ENCODE results near the gene RAB23.

Gene RAB23

DNA sequence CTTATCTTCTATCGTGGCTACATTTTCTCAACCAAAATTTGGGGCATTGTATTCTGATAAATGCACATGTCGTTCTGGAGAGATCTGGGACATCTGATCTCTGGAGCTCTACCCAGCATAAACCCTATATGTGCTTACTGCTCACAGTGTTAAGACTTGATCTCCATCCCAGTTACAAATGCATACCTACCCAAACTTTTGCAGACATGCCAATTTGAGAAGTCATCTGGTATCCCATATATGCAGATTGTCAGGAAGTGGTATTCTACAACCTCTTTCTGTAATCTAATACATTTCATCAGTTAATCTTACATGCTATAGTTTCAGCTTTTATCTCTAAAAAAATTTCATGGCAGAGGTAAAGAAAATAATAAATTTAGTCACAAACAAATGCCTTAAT is 38.8 kb downstream of the RAB23 start:
- no peak for DNase-seq (ENCODE audit: low read depth, low spot score)

DNA sequence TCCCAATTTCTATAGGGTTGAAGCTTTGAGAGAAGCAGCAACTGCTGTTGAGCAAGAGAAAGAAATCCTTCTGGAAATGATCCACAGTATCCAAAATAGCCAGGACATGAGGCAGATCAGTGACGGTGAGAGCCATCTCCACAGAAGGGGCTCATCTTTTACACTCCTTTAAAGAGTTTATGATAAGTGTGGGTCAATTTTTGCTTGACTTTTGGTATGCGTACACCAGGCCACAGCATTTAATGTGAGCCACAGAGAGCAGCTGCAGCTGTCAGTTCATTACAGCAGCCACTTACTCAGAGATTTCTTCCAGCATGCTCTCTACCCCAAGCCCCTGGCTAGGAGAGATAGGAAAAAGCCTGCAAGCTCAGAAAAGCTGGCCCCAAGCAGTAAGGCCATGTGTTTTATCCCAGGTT is 40.1 kb downstream of the RAB23 start:
- no peak for DNase-seq (ENCODE audit: low read depth, low spot score)

DNA sequence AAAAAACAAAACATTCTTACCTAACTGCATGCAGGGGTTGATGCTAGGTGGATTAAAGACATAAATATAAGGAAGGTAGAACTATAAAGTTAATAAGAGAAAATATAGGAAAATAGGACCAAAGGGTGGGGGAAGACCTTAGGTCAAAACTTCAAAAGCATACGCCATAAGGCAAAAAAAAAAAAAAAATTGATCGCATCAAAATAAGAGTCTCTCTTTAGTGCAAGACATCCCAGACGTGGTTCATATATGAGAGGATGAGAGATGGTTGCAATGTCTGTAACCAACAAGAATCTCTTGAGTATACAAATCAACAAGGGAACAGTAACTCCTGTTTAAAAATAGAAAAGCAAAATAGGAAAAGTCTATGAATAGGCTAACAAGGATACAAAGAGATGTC is 41.5 kb downstream of the RAB23 start:
- no peak for DNase-seq (ENCODE audit: low read depth, low spot score)

DNA sequence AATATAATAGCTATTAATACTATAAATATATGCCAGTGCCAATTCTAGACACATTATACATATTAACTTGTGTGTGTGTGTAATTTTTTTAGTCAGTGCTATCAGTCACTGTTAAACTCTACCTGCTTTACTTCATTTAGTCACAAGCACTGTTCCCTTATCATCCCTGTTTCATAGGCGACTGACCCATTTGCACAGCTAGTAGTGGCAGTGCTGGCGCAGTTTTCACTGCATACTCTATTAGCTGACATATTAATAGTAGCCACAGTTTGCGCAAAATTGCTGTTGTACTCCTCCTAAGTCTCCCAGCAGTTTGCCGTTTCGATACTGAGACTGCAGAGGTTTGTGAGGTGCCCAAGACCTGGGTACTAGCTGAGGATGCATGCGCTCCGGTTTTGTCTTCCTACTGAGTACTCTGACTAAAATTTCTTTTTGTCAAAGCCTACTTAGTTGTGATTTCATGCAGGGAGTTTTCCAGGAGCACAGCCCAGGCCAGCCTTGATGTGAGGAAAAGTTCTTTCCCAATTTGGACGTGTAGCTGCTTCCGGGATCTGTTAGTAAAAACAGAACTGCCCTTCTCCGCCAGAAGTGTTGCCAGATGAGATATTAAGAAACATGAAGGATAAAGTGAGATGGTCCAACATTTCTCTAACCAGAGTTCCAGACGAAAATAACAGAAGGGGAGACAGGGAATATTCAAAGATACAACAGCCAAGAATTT is 44.4 kb downstream of the RAB23 start:
- no peak for DNase-seq (ENCODE audit: low read depth, low spot score)

DNA sequence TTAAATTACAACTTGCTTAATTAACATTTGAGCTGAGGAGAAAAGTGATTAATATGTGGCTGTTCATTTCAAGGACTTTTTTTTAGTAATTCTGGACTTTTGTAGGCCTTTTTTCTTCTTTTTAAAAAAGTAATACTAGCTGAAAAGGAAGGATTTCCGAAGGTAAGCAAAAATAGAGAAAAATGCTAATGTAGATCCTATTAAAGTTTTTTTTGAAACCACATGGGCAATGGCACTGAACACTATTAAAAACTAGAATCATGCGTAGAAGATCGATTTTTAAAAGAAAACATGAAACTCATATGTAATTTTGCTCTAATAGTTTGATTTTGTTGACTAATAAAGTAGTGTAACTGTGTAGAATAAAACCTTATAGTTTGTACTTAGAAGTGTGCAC is 47.6 kb downstream of the RAB23 start:
- DNase-seq (ENCODE audit: low read depth, low spot score): no peak

DNA sequence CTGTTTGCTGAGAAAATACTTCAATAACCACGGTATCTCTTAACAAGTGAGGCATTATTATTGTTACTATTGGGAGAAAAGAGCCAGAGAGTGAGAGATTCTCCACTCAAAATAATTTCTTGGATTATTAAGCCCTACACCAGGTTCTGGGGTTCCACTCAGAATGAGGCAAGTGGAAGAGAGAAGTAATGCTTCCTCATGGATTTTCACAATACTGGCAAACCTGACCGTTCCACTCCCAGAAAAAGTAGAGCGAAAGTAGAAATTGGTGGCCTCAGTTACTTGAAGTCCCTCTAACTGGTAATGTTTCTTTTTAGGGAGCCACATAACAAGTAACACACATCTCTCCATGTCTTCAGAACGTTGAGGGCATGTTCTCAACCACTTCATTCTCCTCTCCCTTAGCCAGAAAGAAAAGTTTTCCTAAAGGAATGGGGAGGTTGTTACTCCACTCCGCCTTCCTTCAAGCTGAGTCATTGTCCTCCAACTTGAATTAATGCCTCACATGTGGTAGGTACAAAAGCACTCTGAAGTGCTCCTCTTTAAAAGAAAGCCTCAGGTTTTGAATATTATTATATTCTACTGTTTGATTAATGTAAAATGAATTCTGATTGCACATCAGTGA is 48.1 kb downstream of the RAB23 start:
- DNase-seq (ENCODE audit: low read depth, low spot score): peak; percentile 61

DNA sequence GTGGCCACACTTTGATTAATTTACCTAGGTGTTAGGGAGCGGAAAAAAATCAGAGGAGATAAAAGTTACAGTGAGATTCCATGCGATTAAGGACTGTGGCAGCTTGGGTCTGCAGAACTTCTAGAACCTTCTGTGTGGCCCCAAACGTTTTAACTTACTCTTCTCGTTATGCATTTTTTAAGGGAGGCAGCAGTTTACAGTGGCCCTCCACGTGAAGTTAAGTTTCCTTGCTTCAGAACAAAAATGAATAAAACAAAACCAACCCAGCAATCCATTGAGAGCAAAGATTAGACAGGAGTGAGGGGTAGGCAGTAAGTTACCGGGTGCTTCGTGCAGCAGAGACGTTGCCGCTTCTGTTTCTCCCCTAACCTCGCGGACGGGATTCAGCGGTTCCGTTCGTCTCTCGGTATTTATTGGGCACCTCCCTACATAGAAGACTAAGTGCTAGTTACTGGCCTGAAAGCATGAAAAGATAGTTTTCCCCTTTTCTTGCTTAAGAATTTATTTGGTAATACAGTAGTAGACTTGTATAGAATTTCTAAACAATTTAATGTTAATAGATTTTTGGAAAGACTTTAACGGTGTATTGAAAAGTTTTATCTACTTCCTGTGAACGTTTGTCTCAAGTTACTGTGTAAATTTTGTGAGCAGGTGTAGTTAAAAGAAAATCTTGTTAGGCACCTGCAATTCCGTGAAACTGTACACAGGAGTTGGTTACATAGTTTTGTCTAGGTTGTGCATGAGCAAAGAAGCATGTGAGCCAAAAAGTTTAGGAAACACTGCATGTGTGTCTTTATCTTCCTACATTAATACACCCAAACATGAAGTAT is 48.8 kb downstream of the RAB23 start:
- DNase-seq (ENCODE audit: low read depth, low spot score): peak; percentile 50

DNA sequence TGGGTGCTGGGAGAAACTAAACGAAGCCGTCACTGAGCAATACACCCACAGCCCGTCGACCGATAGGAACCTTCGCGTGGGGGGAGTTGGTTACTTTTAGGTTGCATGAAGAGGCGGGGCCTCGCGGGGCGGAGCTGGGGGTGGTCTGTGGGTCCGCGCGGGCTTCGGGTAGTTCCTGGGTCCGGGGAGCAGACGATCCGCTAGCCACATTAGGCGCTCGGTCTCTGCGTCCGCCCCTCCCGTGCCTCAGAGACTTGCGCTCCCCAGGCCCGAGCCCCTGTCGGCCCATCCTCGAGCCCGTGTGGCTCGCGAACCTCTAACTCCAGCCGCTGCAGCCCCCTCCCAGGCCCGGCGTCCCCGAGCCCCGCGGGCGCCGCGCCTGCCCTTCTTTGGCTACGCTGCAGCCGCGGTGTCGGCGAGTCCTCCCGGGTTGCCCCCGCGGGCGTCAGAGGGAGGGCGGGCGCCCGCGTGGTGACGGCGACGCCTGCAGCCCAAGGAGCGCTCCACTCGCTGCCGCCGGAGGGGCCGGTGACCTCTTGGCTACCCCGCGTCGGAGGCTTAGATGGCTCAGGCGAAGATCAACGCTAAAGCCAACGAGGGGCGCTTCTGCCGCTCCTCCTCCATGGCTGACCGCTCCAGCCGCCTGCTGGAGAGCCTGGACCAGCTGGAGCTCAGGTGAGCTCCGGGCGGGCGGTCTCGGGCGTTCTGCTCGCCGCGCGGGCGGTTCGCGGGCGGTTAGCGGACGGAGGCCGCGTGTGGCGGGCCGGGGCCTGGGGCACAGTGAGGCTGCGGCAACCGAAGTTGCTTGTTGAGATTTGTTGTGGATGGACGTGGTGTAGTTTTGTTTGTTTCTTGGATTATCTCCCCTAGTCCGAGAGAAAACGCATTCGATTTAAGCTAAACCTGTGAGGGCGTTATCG is 49.7 kb downstream of the RAB23 start, which contains the start of gene BAG2:
Gene BAG2 (plus strand): TSS at position 191 of the 920 bp plus-strand sequence. CDS start 372 bp downstream, at position 563.
- DNase-seq (ENCODE audit: low read depth, low spot score): peak; percentile 94

DNA sequence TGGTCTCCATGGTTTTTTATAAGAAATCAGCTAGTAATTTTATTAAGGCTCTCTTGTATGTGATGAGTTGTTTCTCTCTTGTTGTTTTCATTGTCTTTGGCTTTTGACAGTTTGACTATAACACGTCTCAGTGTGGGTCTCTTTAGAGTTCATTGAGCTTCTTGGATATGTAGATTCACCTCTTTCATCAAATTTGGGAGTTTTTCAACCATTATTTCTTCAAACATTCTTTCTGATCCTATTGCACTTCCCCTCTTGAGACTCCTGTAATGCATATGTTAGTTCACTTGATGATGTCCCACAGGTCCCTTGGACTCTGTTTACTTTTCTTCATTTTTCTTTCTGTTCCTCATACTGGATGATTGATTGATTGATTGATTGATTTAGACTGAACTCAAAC is 57.0 kb downstream of the RAB23 start:
- DNase-seq (ENCODE audit: low read depth, low spot score): no peak

DNA sequence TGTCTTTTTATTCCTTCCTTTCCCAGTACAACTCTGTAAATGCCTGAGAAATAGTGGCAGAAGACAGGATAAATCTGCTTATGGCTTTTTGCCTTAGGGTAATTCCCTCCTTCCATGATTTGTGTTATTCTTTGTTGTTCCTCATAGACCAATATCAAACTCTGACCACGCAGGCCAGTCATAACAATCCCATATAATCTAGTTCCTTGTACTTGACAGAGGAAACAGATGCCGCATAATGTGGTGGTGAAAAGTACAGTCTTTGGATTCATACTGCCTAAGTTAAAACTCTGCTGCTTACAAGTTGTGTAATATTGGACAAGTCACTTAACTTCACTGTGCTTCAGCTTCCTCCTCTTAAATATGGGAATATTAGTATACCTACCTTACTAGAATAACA is 58.2 kb downstream of the RAB23 start:
- no peak for DNase-seq (ENCODE audit: low read depth, low spot score)

DNA sequence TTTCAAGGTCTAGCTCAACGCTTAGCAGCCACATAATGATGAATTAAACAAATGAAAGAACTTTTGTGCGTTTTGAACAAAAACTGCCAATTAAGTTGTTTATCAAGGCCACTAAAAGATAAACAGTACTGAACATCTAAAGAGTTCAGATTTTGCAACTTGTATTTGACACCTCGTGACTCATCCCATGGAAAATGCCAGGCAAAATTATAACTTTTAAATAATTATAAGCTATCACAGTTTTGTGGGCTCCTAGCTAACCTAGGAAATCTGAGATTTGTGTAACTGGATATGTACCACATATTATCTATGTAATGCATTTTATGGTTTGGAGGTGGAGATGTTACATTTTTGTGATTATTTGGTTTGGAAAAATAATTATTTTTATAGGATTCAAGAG is 59.6 kb downstream of the RAB23 start:
- DNase-seq (ENCODE audit: low read depth, low spot score): no peak

DNA sequence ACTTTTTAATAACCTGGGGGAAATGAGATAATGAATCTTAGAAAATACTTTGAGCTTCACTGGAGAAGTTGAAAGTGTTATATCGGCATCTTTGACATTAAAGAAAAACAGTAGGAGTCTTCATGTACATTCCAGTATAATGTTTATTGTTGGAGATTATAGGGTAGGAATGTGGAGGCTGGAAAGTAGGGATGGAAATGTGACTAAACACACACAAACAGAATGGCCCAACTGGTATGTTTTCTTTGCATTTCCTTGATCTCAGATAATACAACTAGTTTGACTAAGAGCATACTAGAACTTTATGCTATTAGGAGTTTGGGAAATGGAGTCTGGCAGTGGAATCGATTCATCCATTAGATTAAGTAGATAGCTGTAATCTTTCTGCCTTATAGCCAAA is 60.1 kb downstream of the RAB23 start:
- DNase-seq (ENCODE audit: low read depth, low spot score): no peak

DNA sequence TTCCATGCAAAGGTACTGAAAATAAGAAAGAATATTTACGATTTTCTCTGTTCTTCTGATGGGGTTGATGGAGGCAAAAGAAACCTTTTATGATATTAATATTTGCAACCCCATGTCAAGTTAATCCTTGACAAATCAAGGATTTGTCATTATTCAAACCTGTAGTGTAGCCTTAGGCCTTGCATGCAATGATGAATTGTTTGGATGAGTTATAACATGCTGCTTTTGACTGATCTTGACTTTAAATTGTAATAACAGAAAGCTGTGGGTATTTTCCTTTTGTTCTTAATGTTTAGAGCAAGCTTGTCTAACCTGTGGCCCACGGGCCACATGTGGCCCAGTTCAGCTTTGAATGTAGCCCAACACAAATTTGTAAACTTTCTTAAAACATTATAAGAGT is 63.0 kb downstream of the RAB23 start:
- no peak for DNase-seq (ENCODE audit: low read depth, low spot score)

DNA sequence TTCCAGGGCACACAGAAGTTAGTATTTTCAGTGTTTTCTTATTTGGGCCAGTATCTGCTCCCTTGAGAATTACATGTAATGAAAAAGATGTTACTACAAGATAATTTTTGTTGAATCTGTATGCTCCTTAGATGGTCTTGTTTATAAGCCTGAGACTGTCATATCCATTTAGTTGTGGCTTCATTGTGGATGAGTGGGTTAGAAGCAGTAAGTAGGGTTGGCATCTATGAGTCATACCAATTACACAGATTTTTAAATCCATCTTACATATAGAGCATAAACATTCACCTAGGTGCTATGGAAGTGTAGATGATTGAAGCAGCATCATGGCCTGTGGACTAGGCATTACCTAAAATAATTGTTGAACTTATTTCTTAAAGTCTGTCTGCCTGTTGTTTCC is 63.4 kb downstream of the RAB23 start:
- no peak for DNase-seq (ENCODE audit: low read depth, low spot score)

DNA sequence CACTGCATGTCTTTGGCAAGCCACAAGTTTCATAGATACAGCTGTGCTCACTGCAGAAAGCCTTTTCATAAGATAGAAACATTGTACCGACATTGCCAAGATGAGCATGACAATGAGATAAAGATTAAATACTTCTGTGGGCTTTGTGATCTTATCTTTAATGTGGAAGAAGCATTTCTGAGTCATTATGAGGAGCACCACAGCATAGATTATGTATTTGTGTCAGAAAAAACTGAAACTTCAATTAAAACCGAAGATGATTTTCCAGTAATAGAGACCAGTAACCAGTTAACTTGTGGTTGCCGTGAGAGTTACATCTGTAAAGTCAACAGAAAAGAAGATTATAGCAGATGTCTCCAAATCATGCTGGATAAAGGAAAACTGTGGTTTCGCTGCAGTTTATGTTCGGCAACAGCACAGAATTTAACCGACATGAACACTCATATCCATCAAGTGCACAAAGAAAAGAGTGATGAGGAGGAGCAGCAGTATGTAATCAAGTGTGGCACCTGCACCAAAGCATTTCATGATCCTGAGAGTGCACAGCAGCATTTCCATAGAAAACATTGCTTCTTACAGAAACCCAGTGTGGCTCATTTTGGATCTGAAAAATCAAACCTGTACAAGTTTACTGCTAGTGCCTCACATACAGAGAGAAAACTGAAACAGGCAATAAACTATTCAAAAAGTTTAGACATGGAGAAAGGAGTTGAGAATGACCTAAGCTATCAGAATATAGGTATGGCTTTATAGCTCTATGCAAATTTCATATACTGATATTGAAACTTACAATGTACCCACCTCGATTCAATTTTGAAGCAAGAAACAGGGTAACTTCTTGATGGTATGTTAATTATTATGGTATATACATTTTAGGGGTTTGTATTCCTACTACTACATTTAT is 73.9 kb downstream of the RAB23 start:
- no peak for DNase-seq (ENCODE audit: low read depth, low spot score)

DNA sequence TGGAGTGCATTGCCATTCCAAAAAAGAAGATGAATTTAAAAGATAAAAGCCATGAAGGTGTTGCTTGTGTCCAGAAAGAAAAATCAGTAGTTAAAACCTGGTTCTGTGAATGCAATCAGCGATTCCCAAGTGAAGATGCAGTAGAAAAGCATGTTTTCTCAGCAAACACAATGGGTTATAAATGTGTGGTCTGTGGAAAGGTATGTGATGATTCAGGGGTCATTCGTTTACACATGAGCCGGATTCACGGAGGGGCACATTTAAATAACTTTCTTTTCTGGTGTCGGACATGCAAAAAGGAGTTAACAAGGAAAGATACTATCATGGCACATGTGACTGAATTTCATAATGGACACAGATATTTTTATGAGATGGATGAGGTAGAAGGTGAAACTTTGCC is 74.7 kb downstream of the RAB23 start:
- DNase-seq (ENCODE audit: low read depth, low spot score): no peak

DNA sequence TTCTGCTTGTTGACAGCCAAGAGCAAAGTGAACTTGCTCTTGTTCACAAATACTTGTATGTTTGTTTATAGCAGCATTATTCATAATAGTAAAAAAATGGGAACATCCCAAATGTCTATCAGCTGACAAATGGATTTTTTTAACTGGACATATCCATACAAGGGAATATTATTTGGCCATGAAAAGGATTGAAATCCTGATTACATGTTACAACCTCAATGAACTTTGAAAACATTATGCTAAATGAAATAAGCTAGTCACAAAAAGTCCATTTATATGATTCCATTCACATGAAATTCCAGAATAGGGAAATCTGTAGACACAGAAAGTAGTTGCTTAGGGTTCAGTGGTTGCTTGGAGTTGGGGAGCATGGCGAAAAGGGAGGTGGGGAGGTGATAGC is 78.4 kb downstream of the RAB23 start:
- DNase-seq (ENCODE audit: low read depth, low spot score): no peak

DNA sequence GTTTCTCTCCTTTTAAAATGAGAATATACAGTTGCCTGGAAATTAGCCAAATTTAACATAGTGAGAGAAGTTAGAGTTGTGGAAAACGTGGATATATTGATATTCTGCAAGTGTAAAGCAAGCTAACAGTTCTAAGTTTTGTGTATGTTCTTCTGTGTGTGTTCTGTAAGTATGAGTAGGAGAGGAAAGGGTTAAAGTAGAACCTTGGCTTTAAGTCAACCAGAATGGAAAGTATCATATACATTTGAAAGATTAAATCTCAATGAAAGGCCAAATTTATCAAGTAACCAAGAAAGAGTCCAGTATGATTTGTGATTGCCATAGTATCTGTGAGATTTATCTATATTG is 80.0 kb downstream of the RAB23 start:
- DNase-seq (ENCODE audit: low read depth, low spot score): no peak

DNA sequence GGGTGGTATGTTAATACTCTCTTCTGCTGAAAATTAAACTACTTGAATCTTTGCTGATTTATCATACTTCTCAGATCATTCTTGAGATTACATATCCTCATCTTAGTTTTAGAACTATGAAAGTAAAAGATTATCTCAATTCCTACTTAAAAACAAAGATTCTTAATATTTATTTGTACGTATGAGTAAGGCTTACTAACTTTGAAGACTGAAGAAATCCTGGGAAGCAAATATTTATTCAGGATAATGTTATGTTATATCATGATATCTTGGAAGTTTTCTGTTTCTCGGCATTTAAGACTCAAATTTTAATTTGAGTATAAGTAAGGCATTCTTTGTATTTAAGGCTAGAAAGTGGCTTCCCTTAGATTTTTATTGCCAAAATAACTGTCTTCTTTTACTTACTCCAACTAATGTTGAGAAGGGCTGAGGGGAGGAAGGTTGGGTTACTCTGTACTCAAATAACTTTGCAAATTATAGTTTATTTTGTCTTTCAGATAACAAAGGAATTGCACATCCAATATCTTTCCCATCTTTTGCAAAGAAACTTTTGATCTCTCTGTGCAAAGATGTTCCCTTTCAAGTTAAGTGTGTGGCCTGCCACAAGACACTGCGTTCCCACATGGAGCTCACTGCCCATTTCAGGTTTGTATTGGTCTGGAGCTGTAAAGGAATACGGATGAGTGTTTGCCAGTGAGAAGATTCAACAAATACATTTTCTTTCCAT is 80.5 kb downstream of the RAB23 start:
- no peak for DNase-seq (ENCODE audit: low read depth, low spot score)

DNA sequence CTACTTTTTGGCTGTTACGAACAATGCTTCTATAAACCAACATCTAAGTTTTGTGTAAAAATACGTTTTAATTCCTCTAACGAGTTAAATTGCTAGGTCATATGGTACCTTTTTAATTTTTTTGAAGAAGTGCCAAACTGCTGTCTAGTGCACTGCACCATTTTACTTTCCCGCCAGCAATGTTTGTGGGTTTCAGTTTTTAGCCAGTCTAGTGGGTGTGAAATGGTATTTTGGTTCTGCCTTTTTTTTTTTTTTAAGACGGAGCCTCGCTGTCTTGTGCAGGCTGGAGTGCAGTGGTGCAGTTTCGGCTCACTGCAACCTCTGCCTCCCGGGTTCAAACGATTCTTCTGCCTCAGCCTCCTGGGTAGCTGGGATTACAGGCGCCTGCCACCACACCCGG is 84.1 kb downstream of the RAB23 start:
- DNase-seq (ENCODE audit: low read depth, low spot score): no peak

All from ELF-1 (cell line).